GM23248 (cell line): ENCODE measurements around the gene TMEM266. TPM values are rescaled to one million over a fixed set of nuclear protein-coding genes. Genes with fewer than 3 reads are reported as not detected.

Experiments used
- DNase-seq: peaks from one replicate; pipeline ENCODE4 v3.0.0-alpha.2; 2015
- H2AFZ ChIP-seq: fragments of 200-600 bp; sonication (generic); 2 replicates; pipeline ENCODE4 v1.6.1; 2016; ENCODE audit warnings: antibody characterized with exemption
- H3F3A ChIP-seq: fragments of 200-600 bp; sonication (generic); 2 replicates; pipeline ENCODE4 v1.6.1; 2016; ENCODE audit warnings: mild to moderate bottlenecking, antibody characterized with exemption, mixed run types; ENCODE audit not compliant: insufficient read depth
- H3K27ac ChIP-seq: fragments of 200-600 bp; sonication (generic); 2 replicates; pipeline ENCODE4 v1.5.1; 2016; ENCODE audit warnings: mild to moderate bottlenecking
- H3K27me3 ChIP-seq: fragments of 200-600 bp; sonication (generic); replicated peaks from 2 replicates; pipeline ENCODE4 v1.6.1; 2016; ENCODE audit warnings: mild to moderate bottlenecking; ENCODE audit not compliant: insufficient read depth
- H3K36me3 ChIP-seq: fragments of 200-600 bp; sonication (generic); 2 replicates; pipeline ENCODE4 v1.6.1; 2016; ENCODE audit warnings: low read depth, mild to moderate bottlenecking
- H3K4me1 ChIP-seq: fragments of 200-600 bp; sonication (generic); 2 replicates; pipeline ENCODE4 v1.6.1; 2016; ENCODE audit warnings: mild to moderate bottlenecking; ENCODE audit not compliant: insufficient read depth
- H3K4me2 ChIP-seq: fragments of 200-600 bp; sonication (generic); one replicate; pipeline ENCODE4 v1.6.1; 2016; ENCODE audit warnings: mild to moderate bottlenecking; ENCODE audit not compliant: unreplicated experiment
- H3K4me3 ChIP-seq: fragments of 200-600 bp; sonication (generic); 2 replicates; pipeline ENCODE4 v1.5.1; 2016; ENCODE audit warnings: mild to moderate bottlenecking
- H3K79me2 ChIP-seq: fragments of 200-600 bp; sonication (generic); 2 replicates; pipeline ENCODE4 v1.6.1; 2016; ENCODE audit warnings: mild to moderate bottlenecking; ENCODE audit not compliant: insufficient read depth
- H3K9ac ChIP-seq: fragments of 200-600 bp; sonication (generic); 2 replicates; pipeline ENCODE4 v1.6.1; 2016; ENCODE audit warnings: mild to moderate bottlenecking
- H3K9me2 ChIP-seq: fragments of 200-600 bp; sonication (generic); 2 replicates; pipeline ENCODE4 v1.6.1; 2016; ENCODE audit warnings: mixed run types, mild to moderate bottlenecking, moderate library complexity; ENCODE audit not compliant: insufficient read depth
- H3K9me3 ChIP-seq: fragments of 200-600 bp; sonication (generic); one replicate; pipeline ENCODE4 v1.6.1; 2017; ENCODE audit warnings: low read depth
- H4K20me1 ChIP-seq: fragments of 200-600 bp; sonication (generic); 2 replicates; pipeline ENCODE4 v1.6.0; 2016; ENCODE audit not compliant: insufficient read depth
- EZH2 ChIP-seq: fragments of 200-600 bp; sonication (generic); IDR thresholded peaks from 2 replicates; pipeline ENCODE4 v1.6.1; 2018; ENCODE audit warnings: antibody characterized with exemption, mild to moderate bottlenecking; ENCODE audit not compliant: insufficient read depth, poor library complexity, severe bottlenecking
- EZH2phosphoT487 ChIP-seq: fragments of 200-600 bp; sonication (generic); IDR thresholded peaks from 2 replicates; pipeline ENCODE4 v1.6.1; 2018; ENCODE audit warnings: antibody characterized with exemption, moderate library complexity, mild to moderate bottlenecking, low read depth; ENCODE audit not compliant: insufficient read depth
- WGBS, 2 experiments: methylation state at CpG; one replicate each; pipeline ENCODE4 v1.1.6; 2015 to 2017; ENCODE audit warnings: low lambda C conversion rate in 2 of 2, low coverage in 1 of 2; ENCODE audit errors: missing lambda C conversion rate in 2 of 2; 5-methylcytosine and 5-hydroxymethylcytosine counted together
- in situ Hi-C: fragments of 300-500 bp; cut with MboI; formaldehyde crosslinking; loops from 2 replicates; pipeline ENCODE4 v1.15.0; 2020
- polyA plus RNA-seq: library from polyadenylated mRNA; unstranded; fragments of >200 nt; fragmentation: Nextera tagmentation; extraction: Ambion mirVana; gene quantifications from 2 replicates; pipeline ENCODE4 v1.2.1, GENCODE V29; 2016
- total RNA-seq: library from RNA; depleted of rRNA; stranded (reverse); fragments of >200 nt; shearing (Covaris generic); gene quantifications from 2 replicates; pipeline ENCODE4 v1.2.3, GENCODE V29; 2014

TMEM266 gene
- total and polyA plus RNA-seq, 2 experiments from 2014 or later: not detected

DNA sequence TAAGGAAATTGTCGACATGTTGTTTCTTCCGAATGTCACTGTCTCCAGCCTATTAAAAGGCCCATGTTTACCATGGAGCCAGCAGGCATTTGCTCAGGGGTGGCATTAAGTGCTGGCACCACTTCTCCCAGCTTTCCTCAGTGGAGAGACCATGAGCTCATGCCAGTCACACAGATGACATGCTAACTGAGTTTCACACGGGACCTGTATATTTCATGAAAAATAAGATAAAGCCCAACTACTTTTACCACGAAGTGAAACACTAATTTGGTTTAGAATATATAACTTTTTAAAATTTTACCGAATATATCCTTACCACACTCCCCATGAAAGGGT, 158.1 kb downstream of the TMEM266 start:
- no peak overlapping the region for H3K9ac ChIP-seq
- no peaks in the 10 kb centered on the region for H3K9me2 ChIP-seq
- peaks cover 12% of the 10 kb centered on the region; the same call in 1 of the 2 replicates for H3K4me1 ChIP-seq
- H2AFZ ChIP-seq: no peak overlapping the region
- in situ Hi-C loops: no loop called here
- WGBS, 2 experiments: 86 to 88% methylated on average over 5 of the region's 5 CpGs
- H3F3A ChIP-seq: no peaks in the 10 kb centered on the region
- H3K4me2 ChIP-seq: no peak overlapping the region
- DNase-seq: no peak
- no peaks in the 10 kb centered on the region for H3K9me3 ChIP-seq
- no peak overlapping the region for H3K27ac ChIP-seq
- H3K79me2 ChIP-seq: no peaks in the 10 kb centered on the region; the same call in 1 of the 2 replicates
- no peak for TF ChIP-seq EZH2phosphoT487
- no peak for TF ChIP-seq EZH2
- H3K4me3 ChIP-seq: no peak overlapping the region
- H4K20me1 ChIP-seq: no peaks in the 10 kb centered on the region
- H3K36me3 ChIP-seq: peaks cover 16% of the 10 kb centered on the region; the same call in 1 of the 2 replicates
- H3K27me3 ChIP-seq: no peaks in the 10 kb centered on the region

DNA sequence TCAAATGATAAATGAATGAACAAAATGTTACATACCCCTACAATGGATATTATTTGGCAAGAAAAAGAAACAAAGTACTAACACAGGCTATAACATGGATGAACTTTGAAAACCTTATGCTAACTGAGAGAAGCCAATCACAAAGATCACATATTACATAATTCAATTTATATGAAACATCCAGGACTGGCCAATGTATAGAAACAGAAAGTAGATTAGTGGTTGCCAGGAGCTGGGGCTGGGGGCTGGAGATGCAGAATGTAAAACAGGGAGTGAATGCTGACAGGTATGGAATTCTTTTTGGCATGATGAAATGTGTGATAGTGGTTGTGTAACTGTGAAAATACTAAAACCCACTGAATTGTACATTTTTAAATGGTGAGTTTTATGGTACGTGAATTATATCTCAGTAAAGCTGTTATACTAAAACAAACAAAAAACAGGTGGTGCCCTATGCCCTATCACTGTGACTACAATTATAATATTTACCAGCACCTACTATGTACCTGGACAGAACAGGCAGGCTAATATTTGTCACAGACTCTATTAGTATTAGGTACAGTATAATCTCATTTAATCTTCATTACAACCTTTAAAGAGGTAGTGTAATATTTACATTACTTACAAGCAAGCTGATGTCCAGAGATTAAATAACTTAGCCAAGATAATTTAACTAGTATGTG, 161.4 kb downstream of the TMEM266 start:
- TF ChIP-seq EZH2phosphoT487 (no peak), EZH2 (no peak)
- peaks cover 12% of the 10 kb centered on the region; the same call in 1 of the 2 replicates for H3K4me1 ChIP-seq
- H3K27me3 ChIP-seq: no peaks in the 10 kb centered on the region

DNA sequence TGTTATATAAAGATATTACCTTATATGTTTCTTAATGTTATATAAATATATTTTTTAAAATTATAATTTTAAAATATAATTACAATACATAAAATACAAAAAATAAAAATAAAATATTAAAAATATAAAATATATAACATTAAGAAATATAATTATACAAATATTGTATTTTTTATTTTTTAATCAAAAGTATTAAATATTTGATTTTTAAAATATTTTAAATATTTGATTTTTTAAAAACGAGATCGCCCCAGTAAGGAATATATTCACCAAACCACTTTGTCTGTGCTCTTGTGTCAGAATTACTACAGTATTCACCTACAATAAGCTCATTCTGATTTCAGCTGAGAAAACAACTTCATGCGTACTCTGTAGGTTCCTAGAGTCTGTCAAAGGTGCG, 162.4 kb downstream of the TMEM266 start:
- 92 to 94% methylated on average over 4 of the region's 4 CpGs for WGBS, 2 experiments
- no peak for TF ChIP-seq EZH2
- no peak for TF ChIP-seq EZH2phosphoT487
- no peaks in the 10 kb centered on the region for H3K9me3 ChIP-seq

More for the DNA sequence above, 161.4 kb downstream of the TMEM266 start:
- Histone ChIP-seq H4K20me1 (no peaks in the 10 kb centered on the region), H3K4me2 (no peak overlapping the region), H3K4me3 (no peak overlapping the region), H3K27ac (no peak overlapping the region), H3K9me2 (no peaks in the 10 kb centered on the region), H2AFZ (no peak overlapping the region), H3F3A (no peaks in the 10 kb centered on the region), H3K9ac (no peak overlapping the region), H3K79me2 (no peaks in the 10 kb centered on the region; the same call in 1 of the 2 replicates), H3K36me3 (peaks cover 14% of the 10 kb centered on the region), H3K9me3 (no peaks in the 10 kb centered on the region)
- 95 to 100% methylated on average over 1 of the region's 1 CpG for WGBS, 2 experiments
- in situ Hi-C loops: no loop called here
- DNase-seq: no peak

DNA sequence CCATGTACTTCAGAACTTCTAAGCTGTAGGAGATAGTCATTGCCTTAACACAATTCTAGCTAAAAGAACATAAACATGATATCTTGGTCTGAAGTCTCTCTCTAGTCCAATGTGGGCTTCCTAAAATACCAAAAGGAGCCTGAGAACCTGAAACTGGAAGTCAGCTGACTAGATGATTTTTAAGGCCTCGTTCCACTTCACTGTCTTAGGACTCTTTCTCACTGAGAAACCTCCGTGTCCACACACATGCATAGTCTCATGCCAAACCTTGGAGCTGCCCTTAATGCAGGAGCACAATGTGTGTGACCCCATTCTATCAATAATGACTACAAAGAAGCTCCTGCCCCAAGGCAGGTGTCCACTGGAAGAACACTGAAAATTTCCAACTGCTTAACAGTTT, 163.7 kb downstream of the TMEM266 start:
- in situ Hi-C loops: no loop called here
- Histone ChIP-seq H3F3A (no peaks in the 10 kb centered on the region), H4K20me1 (no peaks in the 10 kb centered on the region), H3K9ac (no peak overlapping the region), H2AFZ (no peak overlapping the region), H3K4me1 (no peaks in the 10 kb centered on the region), H3K4me3 (no peak overlapping the region), H3K27ac (no peak overlapping the region), H3K9me2 (no peaks in the 10 kb centered on the region), H3K27me3 (no peaks in the 10 kb centered on the region), H3K9me3 (no peaks in the 10 kb centered on the region), H3K79me2 (no peaks in the 10 kb centered on the region; the same call in 1 of the 2 replicates), H3K36me3 (peaks cover 14% of the 10 kb centered on the region), H3K4me2 (no peak overlapping the region)
- no peak for DNase-seq
- no peak for TF ChIP-seq EZH2phosphoT487
- no peak for TF ChIP-seq EZH2
- 88 to 93% methylated on average over 2 of the region's 2 CpGs for WGBS, 2 experiments

More for the DNA sequence above, 162.4 kb downstream of the TMEM266 start:
- H3F3A ChIP-seq: no peaks in the 10 kb centered on the region
- H3K27me3 ChIP-seq: no peaks in the 10 kb centered on the region
- in situ Hi-C loops: no loop called here
- H3K9me2 ChIP-seq: no peaks in the 10 kb centered on the region
- no peaks in the 10 kb centered on the region for H4K20me1 ChIP-seq
- H3K27ac ChIP-seq: no peak overlapping the region
- H3K79me2 ChIP-seq: no peaks in the 10 kb centered on the region; the same call in 1 of the 2 replicates
- no peak overlapping the region for H2AFZ ChIP-seq
- no peak overlapping the region for H3K4me2 ChIP-seq
- H3K9ac ChIP-seq: no peak overlapping the region
- peaks cover 8% of the 10 kb centered on the region; the same call in 1 of the 2 replicates for H3K4me1 ChIP-seq
- peaks cover 14% of the 10 kb centered on the region for H3K36me3 ChIP-seq
- DNase-seq: no peak
- no peak overlapping the region for H3K4me3 ChIP-seq
